ENCODE measurements around the gene BMERB1. TPM values are rescaled to one million over a fixed set of nuclear protein-coding genes. Genes with fewer than 3 reads are reported as not detected.

The BMERB1 gene
- total and polyA plus RNA-seq, 9 of the 15 experiments (the other 6 are each of a cell fraction or from before 2014, with no cell fraction given): 0.29 to 2.9 (median 0.94) TPM

GRCh38 chr16:15521758-15522509 is 87.5 kb downstream of the BMERB1 start (continued):
- TF ChIP-seq ZNF592 (IDR thresholded peaks at IDR 0.05): peak; percentile 27; the same call in 1 of the 2 replicates
- no peak for TF ChIP-seq CHCHD3 (CRISPR knock-in tag; IDR thresholded peaks at IDR 0.05)
- TF ChIP-seq ZNF696 (CRISPR knock-in tag; conservative IDR thresholded peaks at IDR 0.05): no peak
- no peak for TF ChIP-seq ZNF12 (CRISPR knock-in tag; IDR thresholded peaks at IDR 0.05)
- TF ChIP-seq KLF16 (IDR thresholded peaks at IDR 0.05): peak; percentile 98
- no peak; the same call in 1 of the 2 replicates for TF ChIP-seq GABPA (tag; conservative IDR thresholded peaks at IDR 0.05; ENCODE audit: low read depth)
- peak; percentile 55 to 74 for TF ChIP-seq NCOA2 (IDR thresholded peaks at IDR 0.05; ENCODE audit: partially characterized antibody in 2 of 2)
- TF ChIP-seq EP400 (IDR thresholded peaks at IDR 0.05): no peak; the same call in none of the 2 replicates
- TF ChIP-seq MEIS2 (IDR thresholded peaks at IDR 0.05; ENCODE audit: partially characterized antibody): peak; percentile 41
- no peak for TF ChIP-seq PTTG1 (tag; IDR thresholded peaks at IDR 0.05; ENCODE audit: low read depth)
- TF ChIP-seq TEAD4 (IDR thresholded peaks at IDR 0.05; ENCODE audit: low read length): peak; percentile 98
- no peak for TF ChIP-seq TEAD4 (CRISPR knock-in tag; IDR thresholded peaks at IDR 0.05; ENCODE audit: borderline replicate concordance)
- TF ChIP-seq SOX6 (IDR thresholded peaks at IDR 0.05): peak; percentile 89
- no peak for TF ChIP-seq KAT7 (CRISPR knock-in tag; IDR thresholded peaks at IDR 0.05; ENCODE audit: borderline replicate concordance)
- no peak for TF ChIP-seq ZNF41 (CRISPR knock-in tag; conservative IDR thresholded peaks at IDR 0.05)
- peak; percentile 75; the same call in 1 of the 2 replicates for TF ChIP-seq TARDBP (IDR thresholded peaks at IDR 0.05)
- TF ChIP-seq JUNB (CRISPR knock-in tag; conservative IDR thresholded peaks at IDR 0.05): no peak
- TF ChIP-seq NCOA4 (IDR thresholded peaks at IDR 0.05; ENCODE audit: partially characterized antibody): no peak
- TF ChIP-seq HMGXB4 (CRISPR knock-in tag; IDR thresholded peaks at IDR 0.05): no peak
- 0 out of 2 replicates have a peak, but pooled peaks have one; percentile 45 for TF ChIP-seq HBP1 (CRISPR knock-in tag; IDR thresholded peaks at IDR 0.05)
- TF ChIP-seq ZNF217 (CRISPR knock-in tag; IDR thresholded peaks at IDR 0.05): no peak

Data from K562 (cell line).